Adipose tissue (tissue), 3 donors: ENCODE measurements around the gene ZNF467. TPM values are rescaled to one million over a fixed set of nuclear protein-coding genes. Genes with fewer than 3 reads are reported as not detected.

ENCODE experiments used
- polyA plus RNA-seq, 3 donors: library from polyadenylated mRNA; stranded (reverse); fragments of 200-250 nt; gene quantifications; one replicate each; pipeline ENCODE4 v1.2.3, GENCODE V29; 2013
- donor health status: healthy with polysubstance abuse.
- donor health status: Bipolar disorder and iron deficiency.
- donor health status: healthy.

The ZNF467 gene
- polyA plus RNA-seq, 3 donors, result 6.2 to 17.1 (median 16.9) TPM

Other genes with a start within 250 kb of the ZNF467 start
- gene ZNF862, start 64.8 kb upstream of the ZNF467 start, polyA plus RNA-seq, result 1 to 10 TPM; 5.0 to 9.8 (median 7.4) TPM
- 10 to 100 TPM; 15.2 to 31.9 (median 18.0) TPM for gene ATP6V0E2, start 100.4 kb upstream of the ZNF467 start, polyA plus RNA-seq